HCT116 (cell line): ENCODE results near the gene HOOK1. TPM values are rescaled to one million over a fixed set of nuclear protein-coding genes. Genes with fewer than 3 reads are reported as not detected.

Experiments used
- ATAC-seq: fragments of 200-7000 bp; cut with Tn5 transposase; 2 replicates; pipeline ENCODE4 v1.9.1; 2020; ENCODE audit warnings: mild to moderate bottlenecking, moderate library complexity
- BruUV-seq: library from RNA; stranded (reverse); fragments of 400-500 nt; replicated peaks from 2 replicates; lab custom pipeline; 2021; lab: Mats Ljungman, UMichigan
- CTCF ChIA-PET: fragments of 300-600 bp; sonication (Branson Sonifier 250); formaldehyde crosslinking; loops from one replicate; lab custom pipeline; 2021; ENCODE audit warnings: antibody characterized with exemption; lab: Charles Lee
- POLR2A ChIA-PET: fragments of 300-600, 350-600 bp; sonication (Branson Sonifier 250); formaldehyde crosslinking; loops from one replicate; lab custom pipeline; 2021; ENCODE audit warnings: antibody characterized with exemption; lab: Charles Lee
- RAD21 ChIA-PET, 2 experiments: fragments of 300-600 bp; sonication (Branson Sonifier 250); formaldehyde crosslinking; loops; one replicate each; lab custom pipeline; 2023; ENCODE audit warnings: low total read pairs in 2 of 2; ENCODE audit not compliant: uncharacterized antibody in 2 of 2, unreplicated experiment in 2 of 2, low non-redundant PET in 1 of 2; lab: Charles Lee
- DNase-seq: peaks from one replicate; pipeline ENCODE4 v3.0.0-alpha.2; 2010; ENCODE audit warnings: low read depth, low spot score
- H2AFZ ChIP-seq: fragments of 200-600 bp; shearing (Covaris generic), sonication (generic); 2 replicates; pipeline ENCODE4 v1.6.1; 2017; ENCODE audit warnings: low read depth, mixed run types, mixed read lengths, antibody characterized with exemption, low read length; ENCODE audit not compliant: poor library complexity, severe bottlenecking
- H3K27ac ChIP-seq: 2 replicates; pipeline ENCODE4 v1.5.1; 2012; ENCODE audit warnings: low read depth, low read length
- H3K27me3 ChIP-seq: fragments of 200-600 bp; sonication (generic); 2 replicates; pipeline ENCODE4 v1.6.1; 2016; ENCODE audit warnings: mixed run types, low read length, mixed read lengths; ENCODE audit not compliant: insufficient read depth
- H3K36me3 ChIP-seq, 2 experiments: fragments of 200-500 bp in 1 of 2; fragments of 200-600 bp in 1 of 2; sonication (Bioruptor generic) in 1 of 2; sonication (generic) in 1 of 2; 2 replicates each; pipeline versions ENCODE4 v1.5.1 to v1.6.1; 2014 to 2016; ENCODE audit warnings: low read length in 2 of 2, inconsistent platforms in 1 of 2, mixed read lengths in 1 of 2, mixed run types in 1 of 2; ENCODE audit not compliant: insufficient read depth in 2 of 2, control insufficient read depth in 1 of 2
- H3K4me1 ChIP-seq, 2 experiments: fragments of 200-600 bp in 1 of 2; sonication (generic) in 1 of 2; 2 replicates each; pipeline versions ENCODE4 v1.5.1 to v1.6.1; 2012 to 2017; ENCODE audit warnings: low read length in 2 of 2, inconsistent platforms in 1 of 2, mild to moderate bottlenecking in 1 of 2, mixed read lengths in 1 of 2, mixed run types in 1 of 2, moderate library complexity in 1 of 2; ENCODE audit not compliant: insufficient read depth in 2 of 2, control insufficient read depth in 1 of 2
- H3K4me2 ChIP-seq: fragments of 200-600 bp; sonication (generic); 2 replicates; pipeline ENCODE4 v1.6.1; 2017; ENCODE audit warnings: mixed run types, low read length, mixed read lengths
- H3K4me3 ChIP-seq, 2 experiments: fragments of 200-600 bp in 1 of 2; sonication (generic) in 1 of 2; replicated peaks in 1 of 2; 2 replicates each; pipeline ENCODE4 v1.5.1; 2011 to 2016; ENCODE audit warnings: low read length in 2 of 2, control low read depth in 1 of 2, low read depth in 1 of 2, mild to moderate bottlenecking in 1 of 2, mixed read lengths in 1 of 2, mixed run types in 1 of 2
- H3K79me2 ChIP-seq: fragments of 200-600 bp; sonication (generic); 2 replicates; pipeline ENCODE4 v1.6.1; 2017; ENCODE audit warnings: mild to moderate bottlenecking, mixed run types, low read length, moderate library complexity, mixed read lengths; ENCODE audit not compliant: insufficient read depth
- H3K9ac ChIP-seq: fragments of 200-600 bp; sonication (generic); 2 replicates; pipeline ENCODE4 v1.6.1; 2016; ENCODE audit warnings: low read length, mixed read lengths
- H3K9me2 ChIP-seq: fragments of 200-600 bp; sonication (generic), shearing (Covaris generic); 2 replicates; pipeline ENCODE4 v1.6.1; 2017; ENCODE audit warnings: mixed run types, mild to moderate bottlenecking, moderate library complexity; ENCODE audit not compliant: insufficient read depth
- H3K9me3 ChIP-seq, 2 experiments: fragments of 200-500 bp in 1 of 2; fragments of 200-600 bp in 1 of 2; sonication (Bioruptor generic) in 1 of 2; sonication (generic) in 1 of 2; 2 replicates each; pipeline ENCODE4 v1.6.1; 2014 to 2017; ENCODE audit warnings: low read length in 2 of 2, mixed read lengths in 2 of 2, inconsistent platforms in 1 of 2, low read depth in 1 of 2, mild to moderate bottlenecking in 1 of 2, mixed run types in 1 of 2, moderate library complexity in 1 of 2; ENCODE audit not compliant: control insufficient read depth in 1 of 2, insufficient read depth in 1 of 2
- H4K20me1 ChIP-seq: fragments of 200-600 bp; sonication (generic), shearing (Covaris generic); 2 replicates; pipeline ENCODE4 v1.6.1; 2017; ENCODE audit warnings: mixed run types, mild to moderate bottlenecking, moderate library complexity; ENCODE audit not compliant: insufficient read depth
- CBX3 ChIP-seq: IDR thresholded peaks from 2 replicates; pipeline ENCODE4 v1.6.1; 2012; ENCODE audit warnings: low read depth
- CEBPB ChIP-seq: IDR thresholded peaks from 2 replicates; pipeline ENCODE4 v1.6.1; 2012; ENCODE audit warnings: low read depth
- EZH2phosphoT487 ChIP-seq: fragments of 200-600 bp; IDR thresholded peaks from 2 replicates; pipeline ENCODE4 v1.6.1; 2018; ENCODE audit warnings: antibody characterized with exemption, borderline replicate concordance
- FOSL1 ChIP-seq: IDR thresholded peaks from 2 replicates; pipeline ENCODE4 v1.6.1; 2012; ENCODE audit warnings: low read depth
- JUND ChIP-seq: IDR thresholded peaks from 2 replicates; pipeline ENCODE4 v1.6.1; 2012
- RAD21 ChIP-seq: IDR thresholded peaks from 2 replicates; pipeline ENCODE4 v1.6.1; 2012; ENCODE audit warnings: low read depth, mild to moderate bottlenecking
- REST ChIP-seq: IDR thresholded peaks from 2 replicates; pipeline ENCODE4 v1.6.1; 2012; ENCODE audit warnings: low read depth
- TCF7L2 ChIP-seq: IDR thresholded peaks from 2 replicates; pipeline ENCODE4 v1.7.0; 2011; ENCODE audit warnings: borderline replicate concordance, inconsistent platforms; ENCODE audit not compliant: insufficient read depth, insufficient read length; ENCODE audit errors: extremely low read depth
- ZBTB33 ChIP-seq: IDR thresholded peaks from 2 replicates; pipeline ENCODE4 v1.6.1; 2011; ENCODE audit warnings: mild to moderate bottlenecking, low read length, moderate library complexity; ENCODE audit not compliant: insufficient replicate concordance; ENCODE audit errors: extremely low read depth
- ZNF274 ChIP-seq: fragments of 200-500 bp; sonication (Bioruptor generic); IDR thresholded peaks from 2 replicates; pipeline ENCODE4 v1.6.1; 2014; ENCODE audit warnings: mild to moderate bottlenecking, low read depth, low read length, inconsistent platforms
- intact Hi-C: fragments of 100-400 bp; cut with micrococcal nuclease; formaldehyde crosslinking; loops from 2 replicates; pipeline ENCODE4 v1.10.0; 2022
- total RNA-seq: library from RNA; stranded (reverse); gene quantifications from one replicate; pipeline ENCODE4 v1.2.1, GENCODE V29; 2021; ENCODE audit not compliant: unreplicated experiment

The HOOK1 gene
- total RNA-seq, 1 experiment from 2014 or later: 30.9 TPM

GRCh38 chr1:59845091-59845490 is 30.3 kb downstream of the HOOK1 start:
- Histone ChIP-seq H3K9me3 (no peaks in the 10 kb centered on the region), H3K36me3 (peaks cover 6 to 21% of the 10 kb centered on the region in 2 experiments; a peak in 2 of 4 replicates), H2AFZ (no peak overlapping the region), H3K79me2 (no peaks in the 10 kb centered on the region), H3K27ac (no peak overlapping the region), H3K27me3 (no peaks in the 10 kb centered on the region), H4K20me1 (no peaks in the 10 kb centered on the region), H3K9ac (no peak overlapping the region), H3K9me2 (no peaks in the 10 kb centered on the region), H3K4me2 (no peak overlapping the region), H3K4me3 (no peak overlapping the region), H3K4me1 (no peaks in the 10 kb centered on the region)
- CTCF ChIA-PET: no interaction called here
- intact Hi-C loops: no loop called here
- DNase-seq: no peak
- no TSS peak for BruUV-seq
- TF ChIP-seq EZH2phosphoT487 (no peak), ZBTB33 (no peak), CEBPB (no peak), FOSL1 (no peak), ZNF274 (no peak), JUND (no peak), RAD21 (no peak), TCF7L2 (no peak), CBX3 (no peak), REST (no peak)
- POLR2A ChIA-PET: no interaction called here
- ATAC-seq: no peak
- RAD21 ChIA-PET: no interaction called here
